Measurements from ENCODE around the gene NT5C1B. TPM values are rescaled to one million over a fixed set of nuclear protein-coding genes. Genes with fewer than 3 reads are reported as not detected.

NT5C1B gene
- total and polyA plus RNA-seq, 11 donors: not detected

DNA sequence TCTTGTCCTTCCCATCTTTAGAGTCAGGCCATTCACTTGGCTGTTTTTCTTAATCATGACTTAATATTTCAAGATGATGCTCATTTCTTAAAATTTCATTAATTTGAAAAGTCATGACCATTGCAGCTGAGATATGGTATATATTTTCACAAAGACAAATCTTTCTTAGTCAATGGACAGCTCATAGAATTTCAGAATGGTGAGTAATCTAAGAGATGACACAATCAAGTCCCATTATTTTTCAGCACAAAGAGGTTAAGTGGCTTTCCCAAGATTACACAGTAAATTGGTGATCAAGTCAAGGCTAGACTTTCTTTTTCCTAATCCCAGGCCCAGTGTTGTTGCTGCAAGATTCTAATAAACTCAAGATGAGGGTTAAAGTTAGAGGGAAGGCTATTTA, 34.4 kb upstream of the NT5C1B start:
- no peaks in the 10 kb centered on the region for H3K27me3 ChIP-seq
- H3K36me3 ChIP-seq: no peaks in the 10 kb centered on the region
- intact Hi-C loops (cut with DNase I): loop anchor here in 1 of 10 donors (10.0 kb wide), 1 partner anchor 99 kb away; no protein-coding TSS in a partner anchor
- ATAC-seq (no peak), DNase-seq (no peak)
- no peak overlapping the region for H3K27ac ChIP-seq
- no peaks in the 10 kb centered on the region for H3K9me3 ChIP-seq
- H3K4me3 ChIP-seq: no peak overlapping the region
- TF ChIP-seq, protein P1, sequence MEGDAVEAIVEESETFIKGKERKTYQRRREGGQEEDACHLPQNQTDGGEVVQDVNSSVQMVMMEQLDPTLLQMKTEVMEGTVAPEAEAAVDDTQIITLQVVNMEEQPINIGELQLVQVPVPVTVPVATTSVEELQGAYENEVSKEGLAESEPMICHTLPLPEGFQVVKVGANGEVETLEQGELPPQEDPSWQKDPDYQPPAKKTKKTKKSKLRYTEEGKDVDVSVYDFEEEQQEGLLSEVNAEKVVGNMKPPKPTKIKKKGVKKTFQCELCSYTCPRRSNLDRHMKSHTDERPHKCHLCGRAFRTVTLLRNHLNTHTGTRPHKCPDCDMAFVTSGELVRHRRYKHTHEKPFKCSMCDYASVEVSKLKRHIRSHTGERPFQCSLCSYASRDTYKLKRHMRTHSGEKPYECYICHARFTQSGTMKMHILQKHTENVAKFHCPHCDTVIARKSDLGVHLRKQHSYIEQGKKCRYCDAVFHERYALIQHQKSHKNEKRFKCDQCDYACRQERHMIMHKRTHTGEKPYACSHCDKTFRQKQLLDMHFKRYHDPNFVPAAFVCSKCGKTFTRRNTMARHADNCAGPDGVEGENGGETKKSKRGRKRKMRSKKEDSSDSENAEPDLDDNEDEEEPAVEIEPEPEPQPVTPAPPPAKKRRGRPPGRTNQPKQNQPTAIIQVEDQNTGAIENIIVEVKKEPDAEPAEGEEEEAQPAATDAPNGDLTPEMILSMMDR (IDR thresholded peaks at IDR 0.05): no peak
- no peak for TF ChIP-seq POLR2A (IDR thresholded peaks at IDR 0.05)
- peaks cover 0 to 18% (median 2%) of the 10 kb centered on the region in 12 donors for H3K4me1 ChIP-seq

DNA sequence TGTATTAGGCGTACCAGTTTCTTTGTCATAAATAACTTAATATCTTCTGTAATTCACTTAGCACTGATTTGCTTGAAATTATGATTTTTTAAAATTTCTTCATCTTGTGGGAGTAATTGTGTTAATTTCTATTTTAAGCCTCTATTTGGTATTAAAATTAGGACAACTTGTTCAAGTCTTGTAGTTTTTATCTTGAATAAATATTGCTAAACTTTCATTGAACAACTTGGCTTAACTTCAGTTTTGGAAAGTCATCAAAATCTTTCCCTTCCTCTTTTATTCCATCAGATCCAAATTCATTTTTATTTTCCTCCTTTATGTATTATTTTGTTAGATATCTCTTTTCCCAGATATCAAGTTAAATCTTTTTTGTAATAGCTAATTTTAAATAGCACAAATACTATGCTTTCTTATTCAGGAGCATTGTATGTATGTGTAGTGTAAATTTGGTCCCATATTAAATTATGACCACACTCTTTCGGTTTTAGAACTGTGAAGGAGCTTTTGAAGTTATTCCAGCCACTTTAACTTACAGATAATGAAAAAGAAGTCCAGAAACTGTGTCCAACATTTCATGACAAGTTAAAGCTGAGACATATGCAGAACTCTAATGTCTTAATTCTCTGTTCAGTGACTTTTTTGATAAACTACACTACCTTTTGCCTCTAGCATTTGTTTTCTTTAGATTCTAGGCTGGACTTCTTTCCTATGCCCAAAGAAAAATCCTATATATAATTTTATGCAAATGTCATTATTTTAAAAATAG, 31.7 kb upstream of the NT5C1B start:
- WGBS, 4 donors: 50 to 63% (median 60%) methylated on average over 2 of the region's 2 CpGs
- Histone ChIP-seq H3K27me3 (no peaks in the 10 kb centered on the region), H3K4me3 (no peak overlapping the region), H3K36me3 (no peaks in the 10 kb centered on the region), H3K9me3 (peaks cover 0 to 4% (median 0%) of the 10 kb centered on the region in 12 donors), H3K27ac (peak overlapping the region in 1 of 12 donors; percentile 19), H3K4me1 (peaks cover 0 to 15% (median 0%) of the 10 kb centered on the region in 12 donors)
- DNase-seq (no peak), ATAC-seq (no peak)
- intact Hi-C loops (cut with DNase I): loop anchor here in 1 of 10 donors (10.0 kb wide), 1 partner anchor 96 kb away; no protein-coding TSS in a partner anchor
- TF ChIP-seq POLR2A (IDR thresholded peaks at IDR 0.05): no peak
- TF ChIP-seq, protein P1 (IDR thresholded peaks at IDR 0.05): no peak

DNA sequence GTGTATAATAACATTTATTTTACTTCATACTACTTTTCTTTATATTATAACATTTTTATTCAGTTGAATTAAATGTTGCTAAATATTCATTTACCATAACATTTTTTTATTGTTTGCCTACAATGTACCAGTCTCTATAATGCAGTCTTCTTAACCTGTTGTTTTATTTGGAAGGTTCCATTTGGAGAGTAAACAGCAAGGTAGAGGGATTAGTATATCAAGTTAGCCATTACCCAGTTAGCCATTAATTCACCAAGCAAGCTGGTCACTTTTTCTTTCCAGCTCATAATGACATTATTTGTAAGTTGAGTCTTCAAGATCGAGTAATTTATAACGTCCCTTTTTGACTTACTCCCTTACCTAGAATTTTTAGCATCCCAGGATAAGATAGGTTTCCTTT, 29.7 kb upstream of the NT5C1B start:
- Histone ChIP-seq H3K4me1 (peaks cover 0 to 18% (median 0%) of the 10 kb centered on the region in 12 donors), H3K27me3 (no peaks in the 10 kb centered on the region), H3K4me3 (no peak overlapping the region), H3K36me3 (no peaks in the 10 kb centered on the region), H3K9me3 (peaks cover 0 to 4% (median 0%) of the 10 kb centered on the region in 12 donors), H3K27ac (no peak overlapping the region)
- intact Hi-C loops (cut with DNase I): no loop called here
- no peak for TF ChIP-seq POLR2A (IDR thresholded peaks at IDR 0.05)
- TF ChIP-seq, protein P1 (IDR thresholded peaks at IDR 0.05): no peak
- ATAC-seq (no peak), DNase-seq (no peak)
- 79 to 95% (median 93%) methylated on average over 2 of the region's 2 CpGs for WGBS, 4 donors

DNA sequence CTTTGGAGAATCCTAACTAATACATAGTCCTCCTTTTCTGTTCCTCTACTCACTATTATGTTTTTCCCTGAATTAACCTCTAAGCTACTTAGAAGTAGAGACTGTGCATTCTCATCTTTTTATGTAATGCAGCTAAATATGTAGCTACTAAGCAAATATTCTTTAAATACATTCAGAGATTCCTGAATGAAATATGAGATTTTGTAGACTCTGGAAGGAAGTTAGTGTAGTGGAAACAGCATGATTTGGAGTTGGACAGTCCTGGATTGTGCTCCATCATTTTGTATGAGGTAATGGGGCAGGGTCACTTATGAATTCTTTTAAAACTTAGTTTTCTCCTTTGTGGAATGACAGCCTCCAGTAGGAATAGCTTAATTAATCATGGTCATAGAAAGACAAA, 24.7 kb upstream of the NT5C1B start:
- Histone ChIP-seq H3K4me3 (no peak overlapping the region), H3K4me1 (peaks cover 0 to 32% (median 0%) of the 10 kb centered on the region in 12 donors), H3K36me3 (no peaks in the 10 kb centered on the region), H3K27me3 (no peaks in the 10 kb centered on the region), H3K9me3 (peaks cover 0 to 4% (median 0%) of the 10 kb centered on the region in 12 donors), H3K27ac (no peak overlapping the region)
- TF ChIP-seq, protein P1 (IDR thresholded peaks at IDR 0.05): no peak
- no peak for TF ChIP-seq POLR2A (IDR thresholded peaks at IDR 0.05)
- intact Hi-C loops (cut with DNase I): no loop called here
- no peak for ATAC-seq
- DNase-seq: no peak
